ENCODE data around the gene TGFBR2.

The TGFBR2 gene

DNA sequence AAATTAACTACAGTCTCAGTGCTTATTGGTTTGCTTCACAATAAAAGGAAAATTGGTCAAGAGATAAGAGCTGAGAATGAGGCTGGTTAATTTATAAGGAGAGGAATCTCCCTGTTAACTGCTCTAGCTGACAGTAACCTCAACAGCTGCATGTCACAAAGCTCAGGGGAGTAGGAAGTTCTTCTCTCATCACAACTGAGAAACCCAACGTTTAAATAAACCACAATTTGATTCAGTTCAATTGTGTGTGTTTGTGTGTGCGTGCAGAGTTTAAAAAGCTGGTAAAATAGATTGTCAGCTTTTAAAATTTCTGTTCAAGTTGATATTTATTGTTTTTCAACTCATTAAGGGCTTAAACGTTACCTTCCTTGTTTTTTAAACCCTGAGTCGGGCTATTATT lies 3.5 kb upstream of the TGFBR2 start:
- DNase-seq (ENCODE audit: low read depth in 2 of 2) = no peak

DNA sequence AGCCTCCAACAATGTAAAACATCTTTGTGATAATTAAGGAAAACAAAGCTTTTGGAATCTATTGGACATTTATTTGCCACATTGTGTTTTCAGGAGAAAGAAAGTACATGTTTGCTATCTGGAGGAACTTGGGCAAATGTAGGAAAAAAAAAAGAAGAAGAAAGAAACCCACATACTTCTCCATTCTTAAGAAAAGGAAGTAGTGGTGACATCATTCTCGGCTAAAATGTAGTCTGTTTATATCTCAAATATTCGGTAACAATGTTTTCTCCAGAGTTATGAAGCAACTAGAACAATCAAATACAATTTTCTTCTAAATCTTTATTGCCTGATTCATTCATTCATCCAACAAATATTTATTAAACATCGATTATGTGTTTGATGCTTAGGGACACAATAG lies 2.3 kb upstream of the TGFBR2 start:
- no peak for DNase-seq (ENCODE audit: low read depth in 2 of 2)

DNA sequence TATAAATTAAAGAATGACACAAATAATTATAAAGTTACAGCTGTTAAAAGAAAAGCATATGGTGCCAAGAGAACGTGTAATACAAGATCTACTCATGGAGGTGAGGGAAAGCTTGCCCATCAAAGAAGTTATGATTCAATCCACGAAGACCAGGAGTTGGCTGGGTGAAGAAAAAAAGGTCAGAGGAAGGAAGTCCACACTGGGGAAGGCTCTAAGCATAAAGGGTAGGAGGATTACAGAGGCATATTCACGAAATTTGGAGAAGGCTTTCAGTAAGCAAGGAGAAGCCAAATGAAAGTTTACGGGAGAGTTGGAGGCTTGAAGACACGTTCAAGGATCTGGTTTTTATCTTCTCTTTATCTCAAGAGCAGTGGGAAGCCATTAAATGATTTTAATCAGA lies 1.8 kb upstream of the TGFBR2 start:
- no peak for DNase-seq (ENCODE audit: low read depth in 2 of 2)

DNA sequence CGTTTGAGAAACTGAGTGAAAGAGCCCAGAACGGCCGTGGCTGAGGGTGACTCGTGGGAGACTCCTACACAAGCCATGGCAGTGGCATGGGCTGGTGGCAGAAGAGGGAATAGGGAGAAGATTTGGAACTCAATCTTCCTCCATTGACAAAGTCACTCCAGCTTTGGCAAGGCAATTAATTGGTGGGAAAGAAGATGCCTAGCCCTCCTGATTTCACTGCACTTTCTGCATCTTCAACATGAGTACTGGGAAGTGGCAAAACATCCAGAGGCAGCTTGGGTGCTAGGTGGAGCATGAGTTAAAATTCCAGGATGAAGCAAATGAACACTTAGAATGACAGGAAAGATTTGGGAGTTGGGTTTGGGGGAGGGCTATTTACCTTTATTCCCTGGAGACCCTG lies 1.4 kb upstream of the TGFBR2 start:
- no peak for DNase-seq (ENCODE audit: low read depth in 2 of 2)

DNA sequence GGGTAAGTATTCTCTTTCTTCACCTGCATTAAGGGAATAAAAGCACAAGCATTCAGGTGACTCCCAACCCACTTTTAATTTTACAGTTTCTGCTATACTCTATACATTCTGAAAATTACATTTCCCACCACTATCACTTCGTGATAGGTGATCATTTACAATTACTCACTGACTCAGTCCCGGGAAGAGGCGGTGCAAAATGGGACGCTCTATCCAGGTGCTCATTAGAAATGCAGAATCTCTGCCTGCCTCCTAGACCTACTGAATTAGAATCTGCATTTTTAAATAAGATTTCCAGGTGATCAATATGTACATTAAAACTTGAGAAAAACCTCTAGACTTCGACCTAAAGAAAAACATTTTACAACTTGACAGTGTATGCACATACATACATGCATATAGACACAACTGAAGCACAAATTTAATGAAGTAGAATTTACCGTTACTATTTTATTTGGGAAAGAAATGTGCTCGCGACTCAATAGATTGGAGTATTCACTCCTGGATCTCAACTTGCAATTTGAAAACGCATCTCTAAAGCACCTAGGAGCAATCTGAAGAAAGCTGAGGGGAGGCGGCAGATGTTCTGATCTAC lies 598 bp upstream of the TGFBR2 start:
- DNase-seq (ENCODE audit: low read depth in 2 of 2) = no peak

DNA sequence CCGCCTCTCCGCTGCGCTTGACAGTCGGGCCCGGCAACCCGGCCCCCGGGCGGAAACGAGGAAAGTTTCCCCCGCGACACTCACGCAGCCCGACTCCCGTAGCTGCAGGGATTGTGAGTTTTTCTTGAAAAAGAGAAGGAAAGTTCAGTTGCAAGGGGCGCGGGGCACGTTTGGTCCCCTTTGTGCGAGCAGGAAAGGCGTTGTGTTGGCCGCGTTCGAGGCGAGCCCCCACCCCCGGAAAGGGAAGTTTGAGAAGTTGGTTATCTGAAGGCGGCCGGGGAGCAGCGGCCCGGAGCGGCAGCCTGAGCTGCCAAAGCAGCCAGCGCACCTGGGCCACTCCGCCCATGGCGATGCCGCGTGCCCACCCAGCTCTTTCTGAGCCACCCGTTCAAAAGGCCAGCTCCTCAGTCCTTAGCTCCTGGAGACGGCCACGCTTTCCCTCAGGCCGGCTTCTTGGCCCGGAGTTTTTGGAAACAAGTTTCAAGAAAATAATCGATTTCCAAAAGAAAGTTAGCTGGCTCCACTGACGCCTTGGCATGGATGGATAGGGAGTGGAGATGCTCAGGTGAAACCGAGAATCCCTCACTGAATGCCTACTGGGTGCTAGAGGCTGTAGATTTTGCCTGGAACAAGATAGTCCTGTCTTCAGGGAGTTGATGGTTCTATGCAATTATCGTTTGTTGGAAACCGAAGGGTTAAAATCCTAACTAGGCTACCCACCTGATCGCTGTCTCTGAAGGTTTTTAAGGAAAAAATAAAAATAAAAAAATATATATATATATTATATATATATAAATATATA lies 832 bp downstream of the TGFBR2 start:
- DNase-seq (ENCODE audit: low read depth in 2 of 2) = no peak

DNA sequence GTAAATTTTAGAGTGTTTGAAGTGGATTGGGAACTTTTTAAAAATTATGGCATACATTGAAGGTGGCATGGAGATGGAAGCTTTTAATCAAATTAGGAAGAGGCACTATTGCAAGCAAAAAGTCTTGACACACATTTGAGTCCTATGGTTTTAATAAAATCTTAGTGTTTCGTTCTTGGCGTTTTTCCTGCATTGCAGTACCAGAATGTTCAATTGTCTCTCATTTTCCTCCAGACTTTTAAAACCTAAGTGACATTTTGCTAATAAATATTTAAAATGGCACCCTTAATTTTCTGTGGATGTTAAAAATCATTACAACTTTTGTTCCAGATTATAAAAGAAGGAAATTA lies 2.2 kb downstream of the TGFBR2 start:
- DNase-seq (ENCODE audit: low read depth in 2 of 2) = no peak

DNA sequence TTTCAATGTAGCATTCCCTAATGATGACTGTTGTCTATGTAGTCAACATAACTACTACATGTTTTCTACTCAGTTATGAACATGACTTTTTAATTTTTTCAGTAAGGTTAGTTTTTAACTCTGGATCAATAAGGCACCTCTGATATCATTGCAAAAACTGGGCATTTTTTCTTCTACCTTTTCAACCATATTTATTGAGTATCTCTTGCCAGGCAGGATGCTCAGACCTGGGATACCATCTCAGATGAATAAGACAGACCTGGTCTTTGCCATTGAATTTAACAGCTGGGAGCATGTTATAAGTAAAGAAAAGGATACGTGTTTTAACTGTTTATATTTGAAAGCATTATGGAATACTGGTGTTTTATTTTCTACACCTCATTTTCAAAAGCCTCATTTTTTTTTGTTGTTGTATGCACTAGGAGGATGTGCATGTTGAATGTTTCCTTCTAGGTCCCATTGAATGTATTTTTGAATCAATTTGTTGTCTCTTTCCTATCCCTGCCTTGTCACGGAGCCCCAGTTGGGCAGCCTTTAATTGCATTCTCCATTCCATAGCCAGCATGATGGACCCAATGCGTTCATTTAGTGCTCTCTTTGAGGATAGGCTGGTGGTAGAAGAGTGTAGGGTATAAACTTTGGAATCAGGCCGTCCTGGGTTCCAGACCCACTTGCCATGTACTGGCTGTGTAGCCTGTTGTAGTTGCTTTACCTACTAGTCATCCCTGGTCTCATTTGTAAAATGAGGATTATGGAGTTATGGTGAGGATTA lies 3.7 kb downstream of the TGFBR2 start:
- no peak for DNase-seq (ENCODE audit: low read depth in 2 of 2)

DNA sequence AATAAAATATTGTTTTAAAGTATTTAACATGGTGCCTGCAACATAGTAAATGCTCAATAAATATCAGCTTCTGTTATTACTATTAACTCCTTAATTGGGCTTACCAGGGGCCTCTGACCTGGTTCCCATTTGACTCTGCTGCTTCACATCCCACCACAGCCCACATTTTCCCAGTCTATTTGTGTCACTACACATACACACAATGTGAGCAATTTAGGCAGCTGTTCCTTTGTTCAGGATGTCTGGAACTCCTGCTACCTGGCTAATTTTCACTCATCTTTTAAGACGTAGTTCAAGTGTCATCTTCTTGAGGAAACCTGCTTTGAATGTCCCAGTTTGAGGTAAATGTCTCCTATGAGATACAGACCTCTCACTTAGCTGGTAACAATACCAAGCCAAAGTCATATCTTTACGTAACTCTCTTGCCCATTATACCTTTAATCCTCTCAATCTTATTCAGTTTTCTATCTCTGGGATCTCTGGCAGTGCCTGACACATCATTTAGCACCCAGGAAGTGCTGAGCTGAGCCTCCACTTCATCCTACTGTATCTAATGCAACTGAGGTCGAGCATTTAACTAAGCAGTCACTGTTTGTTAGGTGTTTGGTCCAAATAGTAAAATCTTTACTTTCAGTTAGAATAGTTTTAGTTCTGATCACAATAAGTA lies 4.4 kb downstream of the TGFBR2 start:
- no peak for DNase-seq (ENCODE audit: low read depth in 2 of 2)

DNA sequence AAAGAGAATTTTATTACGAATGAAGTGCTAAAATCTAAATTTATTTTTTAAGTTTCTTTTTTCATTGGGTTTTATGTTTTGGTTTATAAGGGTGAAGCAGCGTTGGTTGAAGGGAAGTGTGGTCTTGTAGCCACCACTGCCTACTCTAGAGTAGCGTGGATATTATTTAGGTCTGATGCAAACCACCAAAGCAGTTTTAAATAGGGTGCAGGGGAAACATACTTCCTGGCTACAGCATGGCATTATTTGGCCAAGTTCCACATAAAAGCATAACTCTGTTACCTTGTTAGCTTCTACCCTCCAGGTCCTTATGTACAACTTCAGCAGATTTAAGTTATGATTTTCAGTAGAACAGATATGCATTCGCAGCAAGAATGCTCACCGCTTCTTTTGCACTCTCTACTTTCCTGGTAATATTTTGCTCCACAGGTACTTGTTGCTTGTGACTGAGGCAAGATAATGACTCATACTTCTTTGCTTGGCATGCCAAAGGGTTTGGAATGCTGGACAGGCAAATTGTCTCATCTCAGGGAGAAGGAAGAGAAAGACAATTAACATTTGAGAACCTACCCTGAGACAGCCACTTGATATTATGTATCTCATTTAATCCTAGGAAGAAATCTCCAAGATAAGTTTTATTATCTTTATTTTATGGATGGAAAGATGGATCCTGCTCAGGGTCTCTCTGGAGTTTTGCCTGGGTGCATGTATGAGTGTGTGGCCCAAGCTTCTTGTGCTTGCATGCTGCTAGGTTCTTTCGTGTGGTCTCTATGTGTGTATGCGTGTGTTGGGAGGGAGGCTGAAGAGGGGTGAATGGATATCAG lies 5.4 kb downstream of the TGFBR2 start:
- no peak for DNase-seq (ENCODE audit: low read depth in 2 of 2)

DNA sequence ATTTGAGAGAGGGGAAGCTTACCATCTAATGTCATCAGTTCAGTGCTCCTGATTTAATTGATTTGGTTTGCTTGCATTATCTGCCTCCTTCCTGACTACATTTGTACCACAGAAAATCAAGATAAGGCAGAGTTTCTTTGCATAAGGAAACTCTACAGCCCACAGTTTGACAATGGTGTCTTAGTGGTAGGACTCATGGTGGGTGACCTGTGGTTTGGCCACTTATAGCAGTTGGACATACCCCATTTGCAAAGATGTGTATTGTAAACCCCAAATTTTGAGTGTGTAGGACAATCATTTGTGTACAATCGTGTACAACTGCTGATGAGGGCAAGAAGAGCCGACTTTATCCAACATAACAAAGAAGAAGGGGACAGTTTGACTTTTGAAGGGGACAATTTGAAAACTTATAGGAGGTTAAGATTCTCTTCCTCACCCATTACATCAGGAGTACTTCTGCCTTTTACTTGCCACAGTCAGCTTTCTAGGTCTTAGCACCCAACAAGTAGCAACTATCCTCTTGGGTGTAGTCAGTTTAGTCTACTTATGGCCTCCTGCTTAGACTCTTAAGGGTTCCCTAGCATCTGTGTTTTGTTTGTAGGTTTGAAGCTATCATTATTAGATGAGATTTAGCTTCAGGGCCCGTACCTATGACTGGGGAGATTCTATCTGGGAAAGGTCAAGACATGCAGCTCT lies 6.2 kb downstream of the TGFBR2 start:
- DNase-seq (ENCODE audit: low read depth in 2 of 2) = no peak

DNA sequence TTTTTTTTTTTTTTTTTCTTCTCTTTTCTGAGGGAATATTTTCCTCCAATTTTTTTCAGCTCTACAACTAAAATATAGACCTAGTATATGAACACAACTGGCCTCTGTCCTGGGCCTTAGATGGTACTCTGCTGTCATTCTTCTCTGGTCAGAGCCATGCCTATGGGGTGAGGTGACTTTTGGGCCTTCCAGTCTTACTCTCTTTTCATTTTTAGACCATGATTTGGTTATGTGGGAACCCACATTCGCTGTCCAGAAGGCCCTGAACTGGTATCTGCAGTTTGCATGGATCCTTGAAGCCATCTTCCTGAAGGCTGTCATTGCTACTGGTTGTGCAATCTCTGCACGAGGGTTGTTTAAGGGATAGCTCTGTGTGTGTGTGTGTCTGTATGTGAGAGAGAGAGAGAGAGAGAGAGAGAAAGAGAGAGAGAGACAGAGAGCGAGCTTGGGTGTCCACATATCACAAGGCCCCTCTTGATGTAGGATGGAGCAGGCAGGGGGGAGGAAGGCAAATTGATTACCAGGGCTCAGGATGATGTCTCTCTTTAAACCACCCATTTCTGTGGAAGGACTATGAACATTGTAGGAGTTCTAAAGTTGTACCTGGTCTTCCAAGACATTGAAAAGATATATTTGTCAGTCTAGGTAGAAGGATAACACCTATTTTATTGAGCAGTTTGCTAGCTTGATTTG lies 6.9 kb downstream of the TGFBR2 start:
- no peak for DNase-seq (ENCODE audit: low read depth in 2 of 2)

DNA sequence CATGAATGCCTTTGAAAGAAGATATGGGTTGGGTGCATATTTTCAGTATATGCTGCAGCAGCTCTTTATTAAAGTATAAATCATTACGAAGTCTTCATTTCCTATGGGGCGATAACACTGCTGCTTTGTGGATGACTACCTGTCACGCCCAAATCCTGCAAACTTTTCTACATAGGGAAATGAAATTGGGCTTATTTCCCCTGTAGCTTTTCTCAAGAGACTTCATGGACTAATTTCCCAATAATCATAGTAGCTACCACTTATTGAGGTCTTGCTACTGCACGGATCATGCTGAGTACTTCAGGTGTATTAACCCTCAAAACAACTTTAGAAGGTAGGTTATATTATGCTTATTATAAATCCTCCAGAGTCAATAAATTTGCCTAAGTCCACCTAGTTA lies 8.0 kb downstream of the TGFBR2 start:
- DNase-seq (ENCODE audit: low read depth in 2 of 2) = no peak

DNA sequence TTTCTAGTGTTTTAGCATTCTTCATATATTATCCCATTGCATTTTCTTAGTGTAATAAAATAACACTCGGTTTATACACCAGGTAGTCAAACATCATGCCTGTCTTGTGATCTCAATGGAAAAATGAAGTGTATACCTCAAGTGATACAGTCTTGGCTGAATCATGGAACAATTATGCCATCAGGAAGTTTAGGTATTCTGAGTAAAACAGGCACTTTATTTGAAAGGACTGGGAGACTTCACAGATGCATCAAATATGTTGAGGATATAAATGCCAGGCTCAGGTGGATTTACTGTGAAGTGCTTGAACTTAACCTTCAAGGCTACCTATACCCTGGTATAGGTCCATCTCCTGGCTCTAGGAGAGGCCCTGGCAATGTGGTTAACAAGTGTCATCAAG lies 8.5 kb downstream of the TGFBR2 start:
- DNase-seq (ENCODE audit: low read depth in 2 of 2) = no peak

DNA sequence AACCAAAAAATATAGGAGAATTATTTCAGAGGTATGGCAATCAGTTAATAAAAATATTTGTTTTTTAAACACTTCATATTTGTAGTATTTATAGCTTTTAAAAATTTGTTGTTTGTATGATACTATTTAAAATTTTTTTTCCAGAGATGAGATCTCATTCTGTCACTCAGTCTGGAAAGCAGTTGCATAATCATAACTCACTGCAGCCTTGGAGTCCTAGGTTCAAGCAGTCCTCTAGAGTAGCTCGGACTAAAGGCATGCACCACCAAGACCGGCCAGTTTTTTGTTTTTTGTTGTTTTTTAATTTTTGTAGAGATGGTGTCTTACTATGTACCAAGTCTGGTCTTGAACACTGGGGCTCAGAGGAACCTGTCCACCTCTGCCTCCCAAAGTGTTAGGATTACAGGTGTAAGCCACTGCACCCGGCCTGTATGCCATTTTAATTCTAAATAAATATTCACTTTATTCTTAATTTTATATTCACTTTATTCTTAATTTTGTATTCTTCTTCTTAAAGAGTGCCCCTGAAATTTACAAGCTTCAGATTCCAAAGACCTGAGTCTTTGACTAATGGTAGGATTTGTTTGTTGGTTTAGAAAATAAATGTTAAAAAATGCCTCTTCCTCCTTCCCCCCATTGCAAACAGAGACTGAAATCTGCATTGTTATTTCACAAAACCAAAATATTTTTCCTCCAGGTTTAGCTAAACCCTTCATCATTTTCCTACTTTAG lies 9.4 kb downstream of the TGFBR2 start:
- no peak for DNase-seq (ENCODE audit: low read depth in 2 of 2)

DNA sequence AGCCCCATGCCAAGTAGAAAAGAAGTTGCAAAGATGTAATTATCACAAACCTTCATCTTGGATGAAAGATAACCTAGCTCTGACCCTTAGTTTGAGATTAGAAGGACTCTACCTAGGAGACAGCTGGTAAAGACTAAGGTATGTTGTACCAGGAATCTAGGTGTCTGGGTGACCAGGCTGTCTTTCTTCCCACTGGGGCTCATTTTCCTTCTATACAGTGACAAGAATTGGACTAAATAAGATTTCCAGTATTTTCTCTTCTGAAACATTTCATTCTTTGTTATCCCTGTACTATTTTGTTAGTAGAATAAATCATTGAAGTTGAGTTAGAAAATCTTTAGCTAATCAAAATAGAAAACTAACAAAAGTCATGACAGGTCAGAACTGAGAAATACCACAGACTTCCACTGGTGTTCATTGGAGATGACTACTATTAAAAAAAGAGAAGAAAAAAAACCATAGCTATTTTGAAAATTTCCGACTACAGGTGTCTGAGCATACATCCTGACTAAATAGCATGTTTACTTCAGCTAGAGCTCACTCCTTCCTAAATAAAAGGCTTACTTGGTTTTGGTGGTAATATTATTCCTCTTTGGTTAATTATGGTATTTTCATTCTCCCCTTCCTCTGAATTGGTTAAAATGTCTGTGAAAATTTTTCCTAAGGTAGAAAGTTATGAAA lies 10.1 kb downstream of the TGFBR2 start:
- no peak for DNase-seq (ENCODE audit: low read depth in 2 of 2)

DNA sequence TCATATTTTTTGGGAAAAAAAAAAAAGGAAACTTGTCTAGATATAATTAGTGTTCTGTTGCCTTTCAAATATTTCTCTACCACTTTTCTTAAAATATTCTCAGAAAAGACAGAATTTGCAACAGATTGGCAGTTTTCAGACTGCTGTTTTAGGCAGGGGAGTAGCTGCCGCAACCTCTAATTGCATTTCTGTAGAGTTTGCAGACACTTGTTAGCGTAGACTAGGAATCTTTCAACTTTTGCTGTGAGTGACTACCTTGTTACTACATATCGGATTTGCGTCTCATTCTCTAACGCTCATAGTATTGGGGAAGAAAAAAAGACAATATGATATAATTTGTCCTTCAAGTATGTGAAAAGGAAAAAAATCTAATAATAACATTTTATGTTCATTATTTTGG lies 10.7 kb downstream of the TGFBR2 start:
- DNase-seq (ENCODE audit: low read depth in 2 of 2) = no peak

DNA sequence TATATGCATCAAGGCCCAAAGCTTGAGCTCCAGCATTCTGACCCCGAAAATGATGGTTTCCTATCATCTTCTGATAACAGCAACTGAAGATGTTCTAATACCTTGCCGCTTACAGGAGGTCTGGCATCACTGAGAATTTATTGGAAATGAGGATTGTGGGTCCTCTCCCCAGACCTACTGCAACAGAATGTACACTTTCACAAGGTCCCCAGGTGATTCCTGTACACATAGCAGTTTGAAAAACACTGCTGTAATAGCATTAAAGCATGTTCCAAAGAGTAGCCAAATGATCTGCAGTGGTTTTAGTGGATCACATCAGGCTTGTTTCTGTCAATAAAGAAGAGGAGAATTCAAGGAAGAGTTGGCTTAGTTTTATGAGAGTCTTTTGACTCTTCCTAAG lies 11.3 kb downstream of the TGFBR2 start:
- no peak for DNase-seq (ENCODE audit: low read depth in 2 of 2)

DNA sequence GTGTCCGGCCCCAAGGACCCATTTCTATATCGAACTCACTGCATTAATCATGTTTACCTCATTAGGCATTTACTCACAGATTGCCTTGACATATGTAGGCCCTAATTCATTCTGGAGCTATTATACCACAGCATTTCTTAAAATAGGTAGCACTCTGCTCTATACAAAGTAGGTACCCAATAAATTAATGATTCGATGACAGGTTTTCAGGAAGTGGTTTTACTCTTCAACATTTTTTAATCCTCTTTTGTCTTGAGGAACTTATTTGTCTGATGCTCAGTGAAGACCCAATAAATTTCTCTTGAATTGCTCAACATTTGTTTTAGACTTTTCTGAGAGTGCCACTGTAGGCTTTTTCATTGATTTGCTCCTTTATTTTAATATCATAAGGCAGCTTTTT lies 12.1 kb downstream of the TGFBR2 start:
- DNase-seq (ENCODE audit: low read depth in 2 of 2) = peak; percentile 37

Measured in fibroblast of skin of left quadriceps (primary cell).